Spleen (tissue), 7 donors: ENCODE data around the gene DDB1.

ENCODE experiments used
- CTCF ChIP-seq, 11 experiments: fragments of 200-600 bp in 7 of 11; fragments of 450-650 bp in 4 of 11; sonication (generic) in 4 of 11; IDR thresholded peaks in 8 of 11; conservative IDR thresholded peaks in 3 of 11; 1 replicate in 7 of 11; 2 replicates in 4 of 11; pipeline versions ENCODE4 v1.4.0 to v1.8.0; 2016 to 2021; ENCODE audit warnings: antibody characterized with exemption in 11 of 11, inconsistent platforms in 4 of 11, mild to moderate bottlenecking in 1 of 11
- POLR2A ChIP-seq, 3 donors: fragments of 450-650 bp; IDR thresholded peaks; one replicate each; pipeline ENCODE4 v1.5.1; 2017; ENCODE audit warnings: antibody characterized with exemption in 3 of 3, mild to moderate bottlenecking in 1 of 3
- POLR2AphosphoS5 ChIP-seq, 3 donors: sonication (generic); formaldehyde crosslinking; IDR thresholded peaks; one replicate each; pipeline ENCODE4 v1.5.1; 2017; ENCODE audit warnings: antibody characterized with exemption in 3 of 3
- donor health status: DM: no; HTN: no; CAD: no; lungs with moderate emphysema.
- donor health status: DM: no; HTN: no; CAD: no.
- donor health status: DM: no; HTN: no; CAD: no.

DNA sequence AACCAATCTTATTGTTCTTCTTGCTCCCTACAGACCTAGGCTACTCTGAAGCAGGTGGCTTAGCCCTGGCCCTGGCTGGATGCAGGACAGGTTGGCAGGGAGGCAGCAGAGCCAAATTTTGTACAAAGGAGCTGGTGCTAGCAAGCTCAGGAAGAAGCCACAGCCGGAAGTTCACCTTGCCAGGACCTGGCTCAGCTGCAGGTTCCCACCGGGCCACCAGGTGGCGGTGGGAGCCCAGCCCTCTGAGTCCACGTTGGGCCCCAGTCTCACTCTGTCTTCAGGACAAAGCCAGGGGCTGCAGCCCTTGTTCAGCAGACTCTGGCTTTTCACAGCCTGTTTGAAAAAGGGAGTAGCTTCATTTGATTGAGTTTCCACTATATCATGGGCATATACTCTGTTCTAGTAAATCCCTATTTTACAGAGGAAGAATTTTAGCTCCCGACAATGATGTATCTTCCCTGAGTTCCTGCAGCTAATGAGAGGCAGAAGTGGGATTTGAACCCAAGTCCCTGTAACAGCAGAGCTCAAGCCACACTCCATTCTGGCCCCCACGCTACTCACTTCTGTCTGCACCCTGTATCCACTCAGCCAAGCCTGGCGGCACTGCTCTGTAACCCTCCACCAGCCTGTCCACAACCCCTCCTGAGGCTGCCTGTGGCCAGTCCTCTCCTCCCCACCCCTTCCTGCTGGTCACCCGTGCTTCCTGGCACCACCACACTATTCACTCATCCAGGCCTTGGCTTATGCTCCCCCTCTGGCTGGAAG is 3.4 kb upstream of the DDB1 start:
- TF ChIP-seq POLR2A (IDR thresholded peaks at IDR 0.05) (no peak), CTCF (IDR thresholded peaks at IDR 0.05 in 8 of 11, conservative IDR thresholded peaks at IDR 0.05 in 3 of 11) (peak; percentile 96 to 99 (median 98)), POLR2AphosphoS5 (IDR thresholded peaks at IDR 0.05) (peak; percentile 74 to 82 (median 76))
